HG03103 (cell line): Measurements from ENCODE around the gene PODN.

Source experiments
- ATAC-seq: cut with Tn5 transposase; IDR thresholded peaks from one replicate; pipeline ENCODE4 v1.9.1; 2021; ENCODE audit warnings: low read depth; ENCODE audit not compliant: unreplicated experiment

The PODN gene

DNA sequence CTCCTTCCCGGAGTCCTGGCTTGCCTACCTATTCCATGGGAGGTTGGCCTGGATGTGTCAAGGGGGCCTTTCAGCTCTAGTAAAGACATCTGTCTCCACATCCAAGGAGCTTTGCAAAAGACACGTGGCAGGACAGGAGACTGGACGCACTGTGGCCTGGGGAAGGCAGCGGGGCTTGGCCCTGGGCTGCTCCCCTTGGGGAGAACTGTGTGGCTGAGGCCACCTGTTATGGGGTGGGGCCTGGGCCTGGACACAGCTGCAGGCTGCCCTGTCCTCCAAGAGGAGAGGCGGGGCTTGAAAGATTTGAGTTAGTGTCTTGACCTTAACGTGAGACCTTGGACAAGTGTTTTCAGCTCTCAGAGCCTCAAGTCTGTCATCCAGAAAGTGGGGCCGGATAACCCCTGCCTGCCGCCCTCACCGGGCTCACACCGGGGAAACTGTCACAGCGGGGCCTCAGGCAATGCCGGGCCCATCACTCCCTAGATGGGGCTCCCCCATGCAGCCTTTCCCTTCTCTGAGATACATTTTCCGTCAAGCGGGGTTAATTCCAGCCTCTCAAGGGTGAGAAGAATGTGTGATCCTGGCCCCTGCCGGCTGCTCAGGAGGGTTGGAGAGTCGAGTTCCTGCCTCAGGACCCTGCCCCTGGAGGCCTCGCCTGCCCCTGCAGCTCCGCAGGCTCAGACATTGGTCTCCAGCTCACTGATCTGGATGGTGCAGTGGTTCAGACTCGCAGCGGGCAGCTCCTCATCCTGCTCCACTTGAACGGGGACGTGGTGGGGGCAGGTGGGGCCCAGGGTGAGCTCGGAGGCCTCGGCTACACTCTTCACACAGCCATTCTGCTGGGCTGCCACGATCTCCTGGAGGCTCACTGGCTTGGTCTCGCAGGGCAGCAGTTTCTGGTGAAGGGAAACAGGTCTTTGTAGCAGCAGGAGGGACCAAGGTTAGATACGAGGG is 25.6 kb downstream of the PODN start:
- ATAC-seq: no peak

DNA sequence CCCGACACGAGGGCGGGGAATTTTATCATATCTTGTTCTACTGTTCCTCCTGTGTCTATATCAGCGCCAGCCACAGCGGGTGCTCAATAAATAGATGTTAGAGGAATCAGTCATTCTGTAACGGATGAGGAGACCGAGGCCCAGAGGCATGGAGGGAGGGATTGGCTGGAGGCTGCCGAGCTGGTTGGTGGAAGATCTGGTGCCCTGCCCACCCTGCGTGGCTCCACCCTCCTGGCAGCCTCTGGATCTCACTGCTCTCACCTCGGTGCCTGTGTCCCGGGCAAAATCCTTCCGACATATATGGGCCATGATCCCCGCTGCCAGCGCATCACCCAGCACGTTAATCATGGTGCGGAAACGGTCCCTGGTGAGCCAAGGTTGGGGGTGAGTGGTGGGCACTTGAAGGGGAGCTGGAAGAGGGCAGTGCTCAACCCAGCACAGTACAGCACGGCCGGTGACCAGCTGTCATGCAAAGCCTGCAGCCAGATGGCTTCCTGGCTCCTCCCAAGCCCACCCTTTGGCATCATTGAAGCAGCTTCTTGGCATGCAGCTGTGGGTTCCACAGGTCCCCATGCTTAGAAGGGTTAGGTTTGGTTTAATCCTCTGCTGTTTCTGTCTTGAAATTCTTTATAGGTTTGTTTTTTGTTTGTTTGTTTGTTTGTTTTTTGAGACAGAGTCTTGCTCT is 26.7 kb downstream of the PODN start:
- no peak for ATAC-seq

DNA sequence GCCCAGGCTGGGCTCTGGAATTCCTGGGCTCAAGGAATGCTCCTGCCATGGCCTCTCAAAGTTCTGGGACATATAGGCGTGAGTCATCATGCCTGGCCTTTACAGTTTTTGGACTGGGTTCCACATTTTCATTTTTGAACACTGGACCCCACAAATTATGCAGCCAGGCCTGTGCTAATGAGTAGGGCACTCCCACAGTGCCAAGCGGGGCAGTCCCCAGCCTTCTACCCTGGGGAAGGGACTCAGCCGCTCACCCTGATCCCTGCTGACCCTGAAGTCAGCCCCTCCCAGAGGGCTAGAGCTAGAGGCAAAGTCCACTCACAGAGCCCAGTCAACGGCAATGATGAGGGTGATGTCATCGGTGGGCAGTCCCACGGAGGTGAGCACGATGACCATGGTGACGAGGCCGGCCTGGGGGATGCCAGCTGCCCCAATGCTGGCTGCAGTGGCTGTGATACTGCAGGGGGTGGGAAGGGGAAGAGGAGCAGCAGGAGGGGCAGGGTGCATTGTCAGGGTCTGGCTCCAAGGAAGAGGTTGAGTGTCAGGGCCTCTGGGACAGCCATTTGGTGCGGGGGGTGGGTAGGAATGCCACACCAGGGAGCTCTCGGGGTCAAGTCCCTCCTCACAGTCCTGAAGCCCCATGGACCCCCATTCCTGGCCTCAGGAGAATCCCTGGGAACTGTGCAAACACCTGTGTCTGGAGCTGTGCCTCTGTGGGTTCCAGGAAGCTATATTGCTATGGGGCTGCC is 27.6 kb downstream of the PODN start:
- no peak for ATAC-seq

DNA sequence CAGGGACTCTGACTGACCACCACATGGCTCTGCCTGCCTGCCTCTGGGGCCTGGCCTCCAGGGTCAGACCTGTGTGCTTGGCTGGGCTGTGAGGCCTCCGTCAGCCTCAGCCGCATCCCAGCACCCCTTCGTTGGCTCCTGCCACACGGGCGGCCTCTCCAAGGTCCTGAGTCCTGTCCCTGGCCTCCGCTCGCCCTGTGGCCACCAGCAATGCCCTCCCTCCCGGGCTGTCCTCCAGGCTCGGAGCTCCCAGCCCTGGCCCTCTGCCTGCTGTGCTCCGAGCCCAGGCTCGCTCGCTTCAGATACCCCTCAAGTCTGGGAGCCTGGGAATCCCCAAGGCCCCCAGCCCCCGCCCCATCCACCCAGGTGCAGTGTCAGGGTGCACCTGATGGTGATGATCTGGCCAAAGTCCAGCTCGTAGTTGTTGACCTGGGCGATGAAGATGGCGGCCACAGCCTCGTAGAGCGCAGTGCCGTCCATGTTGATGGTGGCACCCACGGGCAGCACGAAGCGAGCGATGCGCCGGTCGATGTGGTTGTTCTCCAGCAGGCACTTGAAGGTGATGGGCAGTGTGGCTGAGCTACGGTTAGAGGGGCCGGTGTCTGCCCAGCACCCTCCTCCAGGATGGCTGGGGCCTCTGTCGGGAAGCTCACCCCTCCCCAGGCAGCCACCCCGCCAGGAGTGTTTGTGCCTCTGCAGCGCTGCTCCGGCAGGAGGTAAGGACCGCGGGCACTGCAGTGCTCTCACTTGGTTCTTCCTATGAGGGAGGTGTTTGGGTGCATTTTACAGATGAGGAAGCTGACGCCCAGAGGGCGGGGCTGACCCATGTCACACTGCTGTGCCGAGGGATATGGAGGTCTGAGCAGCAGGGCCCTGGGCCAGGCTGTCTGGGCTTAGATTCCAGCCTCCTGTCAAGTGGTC is 28.5 kb downstream of the PODN start:
- no peak for ATAC-seq

DNA sequence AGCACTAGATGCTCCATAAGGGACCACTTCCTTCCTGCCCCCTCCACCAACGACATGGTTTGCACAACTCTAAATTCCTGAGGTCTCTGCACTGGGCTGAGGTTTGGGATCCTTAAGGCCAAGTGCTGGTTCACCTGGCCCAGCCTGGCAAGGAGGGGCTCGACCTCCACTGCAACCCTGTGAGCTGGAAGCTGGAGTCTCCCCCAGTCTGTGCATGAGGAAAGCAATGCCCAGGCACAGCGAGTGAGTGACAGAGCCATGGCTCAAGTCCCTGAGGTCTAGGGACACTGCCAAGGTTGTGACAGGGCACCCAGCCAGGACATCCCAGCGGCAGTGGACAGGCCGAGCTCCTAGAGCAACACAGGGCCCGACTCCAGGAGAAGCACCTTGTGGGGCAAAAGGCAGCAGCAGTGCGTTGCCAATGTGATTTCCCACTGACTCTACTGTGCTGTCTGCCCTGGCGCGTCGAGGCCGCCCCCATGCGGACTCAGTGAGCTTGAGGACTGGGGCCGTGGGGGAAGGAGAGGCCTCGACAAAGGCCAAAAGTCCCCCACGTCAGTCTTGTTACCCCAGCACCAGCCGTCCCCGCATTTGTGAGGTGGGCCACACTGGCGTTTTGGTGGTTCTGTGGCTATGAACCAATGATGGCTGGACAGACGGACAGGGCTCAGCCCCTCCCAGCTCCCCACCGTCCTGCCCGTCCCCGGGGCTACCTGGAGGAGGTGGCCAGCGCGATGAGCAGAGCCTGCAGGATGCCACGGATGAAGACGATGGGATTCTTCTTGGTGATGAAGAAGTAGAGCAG is 30.0 kb downstream of the PODN start:
- ATAC-seq: no peak

DNA sequence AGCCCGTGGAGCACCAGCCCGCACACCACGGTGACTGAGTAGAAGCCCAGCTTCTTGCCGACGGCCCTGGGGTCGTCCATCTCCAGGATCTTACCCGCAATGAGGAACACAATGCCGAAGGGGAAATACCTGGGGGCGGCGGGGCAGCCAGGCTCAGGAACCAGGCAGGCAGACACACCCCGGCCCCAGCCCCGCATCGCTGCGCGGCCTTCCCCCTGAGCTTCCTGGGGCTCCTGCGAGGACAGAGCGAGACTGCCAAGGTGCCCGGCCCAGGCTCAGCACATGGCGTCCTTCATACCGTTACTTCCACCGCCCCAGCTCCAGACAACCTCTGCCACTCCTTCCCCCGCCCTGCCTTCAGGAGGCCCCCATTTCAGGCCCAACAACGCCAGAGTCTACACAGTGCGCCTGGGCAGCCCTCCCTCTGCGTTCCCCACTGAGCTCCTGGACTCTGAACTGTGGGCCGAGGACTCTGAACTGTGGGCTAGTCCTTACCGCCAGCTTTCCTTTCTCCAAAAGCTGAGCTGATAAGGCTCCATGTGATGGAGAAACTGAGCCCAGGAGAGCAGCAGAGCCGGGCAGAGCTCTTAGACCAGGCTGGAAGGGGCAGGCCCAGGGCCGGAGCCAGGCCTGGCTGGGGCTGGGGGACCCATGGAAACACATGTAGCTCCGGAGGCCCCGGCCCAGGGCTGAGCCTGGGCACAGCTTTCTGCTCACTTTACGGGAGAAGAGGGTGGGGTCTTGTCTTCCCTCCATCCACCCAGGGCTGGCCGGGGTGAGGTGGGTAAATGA is 30.8 kb downstream of the PODN start:
- ATAC-seq: no peak

DNA sequence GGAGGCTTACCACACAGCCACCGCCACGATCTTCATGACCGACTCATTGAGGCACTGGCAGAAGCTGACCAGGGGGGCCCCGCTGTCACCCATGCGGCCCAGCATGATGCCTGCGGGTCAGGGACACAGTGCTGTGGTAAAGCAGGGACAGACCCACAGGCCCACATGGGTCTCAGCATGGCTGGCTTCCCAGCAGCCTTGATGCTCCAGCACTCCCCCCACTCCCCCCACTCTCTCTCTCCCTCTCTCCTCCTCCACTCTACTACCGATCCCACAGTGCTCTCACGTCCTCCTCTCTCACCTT is 31.4 kb downstream of the PODN start:
- no peak for ATAC-seq

DNA sequence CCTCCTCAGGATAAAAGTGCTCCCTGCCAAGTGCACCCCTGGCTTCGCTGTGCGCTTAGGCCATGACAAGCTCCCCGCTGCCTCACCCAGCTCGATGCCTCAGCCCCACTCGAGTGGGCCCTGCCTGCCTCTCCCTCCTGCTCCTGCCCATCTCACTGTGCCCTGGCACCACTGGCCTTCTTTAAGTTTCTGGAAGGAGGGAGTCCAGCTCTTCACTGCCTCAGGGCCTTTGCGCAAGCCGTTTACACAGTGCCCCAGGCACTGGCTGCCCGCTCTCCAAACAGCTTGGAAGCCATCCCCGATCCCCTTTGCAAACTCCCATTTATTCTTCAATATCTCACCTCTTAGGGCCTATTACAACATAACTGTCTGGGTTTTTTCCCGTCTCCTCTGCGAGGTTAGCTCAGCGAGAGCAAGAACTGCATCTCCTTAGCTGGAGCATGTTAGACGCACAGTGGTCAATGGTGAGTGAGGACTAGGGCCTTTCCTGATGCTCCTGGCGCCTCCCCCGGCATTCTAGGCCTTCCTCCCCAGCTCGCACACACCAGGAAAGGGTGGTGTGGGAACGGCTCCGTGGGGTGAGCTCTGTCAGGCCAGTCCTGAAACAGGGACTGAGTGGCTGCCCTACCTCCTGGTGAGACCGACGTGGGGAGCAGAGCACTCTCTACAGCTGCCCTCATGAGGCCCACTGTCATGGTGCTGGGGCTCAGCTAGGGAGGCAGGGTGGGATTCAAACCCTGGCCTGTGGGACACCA is 31.9 kb downstream of the PODN start:
- ATAC-seq: no peak

DNA sequence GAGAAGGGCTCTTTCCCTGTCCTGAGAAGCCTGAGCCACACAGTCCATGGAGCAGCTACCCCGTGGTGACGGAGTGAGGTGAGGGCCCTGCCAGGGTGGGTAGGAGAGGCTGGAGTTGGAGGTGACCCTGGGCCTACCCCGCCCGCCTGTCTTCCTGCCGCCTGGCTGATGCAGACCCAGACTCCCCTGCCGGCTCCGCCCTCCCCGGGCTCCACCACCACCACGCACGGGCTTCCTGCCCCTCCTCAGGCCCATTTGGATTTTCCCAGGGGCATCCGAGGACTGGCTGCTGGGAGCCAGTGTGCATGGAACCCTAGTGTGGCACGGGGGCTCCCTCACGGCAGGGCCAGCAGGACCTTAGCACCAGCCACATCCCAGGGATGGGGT is 32.5 kb downstream of the PODN start:
- no peak for ATAC-seq

DNA sequence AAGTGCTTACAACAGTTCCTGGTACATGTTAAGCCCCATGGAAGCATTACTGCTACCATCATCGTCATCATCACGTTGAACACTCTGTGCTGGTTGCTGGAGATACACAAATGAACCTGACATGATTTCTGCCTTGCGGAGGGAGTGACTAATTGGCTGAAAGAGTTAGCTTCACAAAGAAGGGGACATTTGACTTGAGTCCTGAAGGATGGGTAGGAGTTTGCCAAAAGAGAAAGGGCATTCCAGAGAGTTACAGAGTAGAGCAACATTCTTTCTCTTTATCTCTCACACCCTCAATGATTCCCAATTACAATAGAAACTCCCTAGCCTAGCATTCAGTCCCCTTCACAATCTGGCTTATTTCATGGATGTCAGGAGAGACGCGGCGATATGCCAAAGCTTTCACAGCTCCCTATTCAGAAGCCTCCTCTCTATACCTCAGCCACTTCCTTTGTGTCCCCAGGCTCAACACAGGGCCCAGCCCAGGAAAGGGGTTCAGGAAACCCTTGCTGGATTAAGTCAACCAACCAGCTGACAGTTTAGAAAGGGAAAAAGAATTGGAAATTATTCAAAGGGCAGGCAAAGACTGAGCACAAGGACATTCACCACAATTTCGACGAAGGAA is 42.4 kb downstream of the PODN start:
- ATAC-seq: no peak

DNA sequence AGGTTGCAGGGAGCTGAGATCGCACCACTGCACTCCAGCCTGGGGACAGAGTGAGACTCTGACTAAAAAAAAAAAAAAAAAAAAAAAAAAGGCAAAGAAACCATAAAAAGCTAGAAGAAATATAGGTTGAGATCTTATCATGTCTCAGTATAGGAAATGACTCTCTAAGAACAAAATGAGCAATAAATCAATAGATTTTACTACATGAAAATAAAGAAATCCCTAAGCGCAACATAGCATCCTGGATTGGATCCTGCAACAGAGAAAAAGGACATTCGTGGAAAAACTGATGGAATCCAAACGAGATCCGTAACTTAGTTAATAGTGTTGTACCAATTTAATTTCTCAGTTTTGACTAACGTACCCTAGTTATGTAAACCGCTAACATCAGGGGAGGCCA is 45.1 kb downstream of the PODN start:
- ATAC-seq: no peak

DNA sequence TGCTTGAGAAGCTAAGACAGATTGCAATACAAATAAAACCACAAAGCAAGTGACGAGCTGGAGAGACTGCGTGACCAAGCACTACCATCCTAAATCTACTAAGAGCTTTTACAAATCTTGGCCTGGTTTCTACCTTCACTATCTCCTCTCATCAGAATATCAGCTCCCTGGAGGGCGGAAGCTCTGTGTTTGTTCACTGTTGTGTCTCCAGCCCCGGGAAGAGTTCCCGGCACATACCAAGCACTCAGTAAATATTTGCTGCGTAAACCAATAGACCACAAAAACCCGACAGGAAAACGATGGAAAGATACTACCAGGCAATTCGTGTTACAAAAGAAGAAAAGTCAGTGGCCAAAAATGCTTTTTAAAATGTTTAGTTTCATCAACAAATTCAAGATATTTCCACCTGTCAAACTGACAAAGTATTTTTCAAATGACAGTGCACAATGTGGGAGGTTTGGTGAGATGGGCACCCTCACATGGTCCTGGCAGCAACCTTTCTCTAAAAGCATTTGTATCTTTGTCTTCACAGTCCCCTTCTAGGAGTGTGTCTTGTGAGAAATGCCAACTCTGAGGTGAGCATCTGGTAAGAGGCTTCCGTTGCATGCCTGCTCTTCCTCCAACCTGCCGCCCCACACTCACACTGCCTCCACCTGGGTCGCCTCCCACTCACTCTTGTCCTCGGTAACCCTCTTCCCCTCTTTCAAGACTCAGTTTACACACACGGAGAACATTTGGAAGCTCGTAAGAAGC is 45.7 kb downstream of the PODN start:
- no peak for ATAC-seq

DNA sequence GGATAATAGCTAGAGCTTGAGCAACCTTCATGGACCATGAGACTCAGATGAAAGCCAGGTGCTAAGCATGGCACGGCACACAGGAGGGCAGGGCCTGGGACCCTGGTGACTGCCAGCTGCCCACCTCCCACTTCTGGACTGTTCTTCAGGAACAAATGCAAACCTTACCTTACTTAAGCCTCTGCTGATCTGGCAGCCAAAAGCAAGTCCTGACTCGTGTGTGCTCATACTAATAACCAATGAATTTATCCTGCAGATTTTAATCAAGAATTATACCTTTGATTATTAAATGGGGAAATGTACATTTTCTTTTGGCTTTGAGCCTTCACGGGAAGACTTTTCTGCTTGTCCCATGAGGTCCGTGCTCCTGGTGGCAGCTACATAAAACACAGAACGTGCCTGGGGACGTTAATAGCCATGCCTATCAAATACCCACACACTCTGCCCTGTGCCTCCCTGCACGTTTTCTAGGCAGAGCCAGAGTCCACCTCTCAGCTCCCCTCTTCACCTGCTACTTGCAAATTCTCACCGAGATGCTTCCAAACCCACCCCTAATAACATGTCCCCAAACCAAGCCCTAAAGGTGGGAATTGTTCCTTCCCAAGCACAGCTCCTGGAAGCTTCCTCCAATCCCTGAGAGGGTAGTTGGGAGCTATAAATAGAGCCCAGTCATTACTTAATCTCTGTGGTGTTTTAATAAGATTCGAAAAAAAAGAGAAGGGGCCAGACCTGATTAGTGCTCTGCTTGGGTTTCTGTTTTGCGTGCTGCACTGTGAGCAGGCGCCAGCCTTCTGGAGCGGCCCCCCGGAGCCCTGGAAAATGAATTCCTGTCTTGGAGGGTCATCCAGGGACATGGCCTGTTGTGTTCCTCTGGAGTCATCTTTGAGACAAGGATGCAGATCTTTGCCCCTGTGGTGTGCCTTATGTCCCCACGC is 46.9 kb downstream of the PODN start:
- ATAC-seq: no peak

DNA sequence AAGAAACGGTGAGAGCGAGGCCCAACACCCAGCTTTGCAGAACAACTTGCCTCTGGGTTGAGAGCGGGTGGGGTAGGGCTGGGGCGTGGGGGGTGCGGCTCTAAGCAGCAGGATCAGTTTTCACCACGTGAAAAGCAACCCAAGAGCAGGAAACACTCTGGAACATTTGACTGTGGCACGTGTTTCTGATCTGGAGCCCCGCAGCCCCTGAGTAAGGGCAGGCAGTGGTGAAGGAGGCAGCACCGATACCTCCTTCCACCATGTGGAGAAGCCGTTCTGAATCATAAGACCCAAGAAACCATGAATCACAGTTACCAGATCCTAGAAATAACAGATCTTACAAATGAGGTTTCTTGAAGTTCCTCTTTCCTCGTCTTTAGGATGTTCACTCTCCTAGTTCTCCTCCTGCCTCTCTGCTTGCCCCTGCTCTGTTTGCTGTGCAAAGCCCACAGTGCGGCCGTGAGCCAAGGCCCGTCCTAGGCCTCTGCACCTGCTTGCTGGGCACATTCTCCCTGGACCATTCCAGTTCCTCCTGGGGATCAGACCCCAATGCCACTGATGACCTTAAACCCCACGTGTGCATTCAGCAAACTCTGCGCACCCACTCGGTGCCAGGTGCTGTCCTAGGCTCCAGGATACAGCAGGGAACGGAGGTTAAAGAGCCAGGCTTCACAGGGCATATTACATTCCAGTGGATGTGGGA is 48.5 kb downstream of the PODN start:
- ATAC-seq: no peak

DNA sequence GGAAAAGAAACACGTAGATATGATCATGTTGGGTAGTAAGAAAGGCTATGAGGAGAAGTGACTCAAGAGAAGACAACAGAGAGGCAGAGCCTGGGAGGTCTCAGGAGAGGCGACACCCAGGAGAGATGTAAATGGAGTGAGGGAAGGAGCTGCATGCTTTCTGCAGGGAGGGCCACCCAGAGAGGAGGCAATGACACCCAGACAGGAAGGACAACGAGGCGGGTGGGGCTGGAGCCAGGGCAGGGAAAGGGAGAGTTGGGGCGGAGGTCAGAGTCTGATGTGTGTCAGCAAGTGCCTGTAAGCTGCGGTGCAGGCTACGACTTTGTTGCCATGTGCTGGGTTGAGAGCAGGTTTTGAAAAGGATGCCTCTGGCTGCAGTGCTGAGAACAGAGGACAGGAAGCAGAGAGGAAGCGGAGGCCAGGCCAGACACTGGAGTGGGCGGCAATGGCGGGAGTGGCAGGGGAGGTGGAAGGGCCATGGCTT is 49.1 kb downstream of the PODN start:
- no peak for ATAC-seq
